Caki2 (cell line): ENCODE data around the gene KRTAP21-3. TPM values are rescaled to one million over a fixed set of nuclear protein-coding genes. Genes with fewer than 3 reads are reported as not detected.

Experiments used
- DNase-seq: peaks from one replicate; pipeline ENCODE4 v3.0.0-alpha.2; 2015; ENCODE audit warnings: low read depth
- in situ Hi-C: cut with HindIII; loops from 2 replicates; pipeline ENCODE4 v1.10.0; 2016; ENCODE audit warnings: low sequenced_read_pairs, low pct_unique_long_range_greater_than_20kb, mixed read lengths
- total RNA-seq: library from RNA; depleted of rRNA; stranded (reverse); fragments of >200 nt; shearing (Covaris generic); gene quantifications from 2 replicates; pipeline ENCODE4 v1.2.3, GENCODE V29; 2014; ENCODE audit warnings: low replicate concordance; rRNA removed

Gene KRTAP21-3
- total RNA-seq, 1 experiment from 2014 or later: not detected

GRCh38 chr21:30674312-30674711 lies 44.3 kb downstream of the KRTAP21-3 start:
- DNase-seq: no peak
- in situ Hi-C loops: no loop called here

- in situ Hi-C loops: no loop called here
- DNase-seq: no peak
These were observed 45.5 kb downstream of the KRTAP21-3 start for GRCh38 chr21:30672985-30673650.

GRCh38 chr21:30668776-30669175 lies 49.8 kb downstream of the KRTAP21-3 start:
- in situ Hi-C loops: no loop called here
- no peak for DNase-seq

Other genes starting within 250 kb of the KRTAP21-3 start
- not detected in 2 replicates for gene KRTAP19-1, start 238.4 kb downstream of the KRTAP21-3 start, total RNA-seq
- gene KRTAP19-2, start 231.3 kb downstream of the KRTAP21-3 start, total RNA-seq: not detected in 2 replicates
- gene KRTAP19-3, start 226.8 kb downstream of the KRTAP21-3 start, total RNA-seq: not detected in 2 replicates
- gene KRTAP19-4, start 221.6 kb downstream of the KRTAP21-3 start, total RNA-seq: not detected in 2 replicates
- gene KRTAP19-5, start 216.6 kb downstream of the KRTAP21-3 start, total RNA-seq: not detected in 2 replicates
- gene KRTAP19-6, start 176.9 kb downstream of the KRTAP21-3 start, total RNA-seq: not detected in 2 replicates
- not detected in 2 replicates for gene KRTAP19-7, start 157.5 kb downstream of the KRTAP21-3 start, total RNA-seq
- not detected in 2 replicates for gene KRTAP22-2, start 128.4 kb downstream of the KRTAP21-3 start, total RNA-seq
- gene KRTAP6-3, start 126.3 kb downstream of the KRTAP21-3 start, total RNA-seq: not detected in 2 replicates
- not detected in 2 replicates for gene KRTAP6-2, start 119.9 kb downstream of the KRTAP21-3 start, total RNA-seq
- not detected in 2 replicates for gene KRTAP22-1, start 117.7 kb downstream of the KRTAP21-3 start, total RNA-seq
- not detected in 2 replicates for gene KRTAP6-1, start 104.8 kb downstream of the KRTAP21-3 start, total RNA-seq
- gene KRTAP20-1, start 102.4 kb downstream of the KRTAP21-3 start, total RNA-seq: not detected in 2 replicates
- not detected in 2 replicates for gene KRTAP20-4, start 98.2 kb downstream of the KRTAP21-3 start, total RNA-seq
- not detected in 2 replicates for gene KRTAP20-2, start 83.6 kb downstream of the KRTAP21-3 start, total RNA-seq
- gene KRTAP20-3, start 75.9 kb downstream of the KRTAP21-3 start, total RNA-seq: not detected in 2 replicates
- gene KRTAP21-2, start 28.5 kb upstream of the KRTAP21-3 start, total RNA-seq: not detected in 2 replicates
- not detected in 2 replicates for gene KRTAP21-1, start 36.7 kb upstream of the KRTAP21-3 start, total RNA-seq
- gene KRTAP8-1, start 94.5 kb upstream of the KRTAP21-3 start, total RNA-seq: not detected in 2 replicates
- not detected in 2 replicates for gene KRTAP7-1, start 111.0 kb upstream of the KRTAP21-3 start, total RNA-seq
- gene KRTAP11-1, start 162.8 kb upstream of the KRTAP21-3 start, total RNA-seq: not detected in 2 replicates